Measurements from ENCODE around the gene IRX4.

DNA sequence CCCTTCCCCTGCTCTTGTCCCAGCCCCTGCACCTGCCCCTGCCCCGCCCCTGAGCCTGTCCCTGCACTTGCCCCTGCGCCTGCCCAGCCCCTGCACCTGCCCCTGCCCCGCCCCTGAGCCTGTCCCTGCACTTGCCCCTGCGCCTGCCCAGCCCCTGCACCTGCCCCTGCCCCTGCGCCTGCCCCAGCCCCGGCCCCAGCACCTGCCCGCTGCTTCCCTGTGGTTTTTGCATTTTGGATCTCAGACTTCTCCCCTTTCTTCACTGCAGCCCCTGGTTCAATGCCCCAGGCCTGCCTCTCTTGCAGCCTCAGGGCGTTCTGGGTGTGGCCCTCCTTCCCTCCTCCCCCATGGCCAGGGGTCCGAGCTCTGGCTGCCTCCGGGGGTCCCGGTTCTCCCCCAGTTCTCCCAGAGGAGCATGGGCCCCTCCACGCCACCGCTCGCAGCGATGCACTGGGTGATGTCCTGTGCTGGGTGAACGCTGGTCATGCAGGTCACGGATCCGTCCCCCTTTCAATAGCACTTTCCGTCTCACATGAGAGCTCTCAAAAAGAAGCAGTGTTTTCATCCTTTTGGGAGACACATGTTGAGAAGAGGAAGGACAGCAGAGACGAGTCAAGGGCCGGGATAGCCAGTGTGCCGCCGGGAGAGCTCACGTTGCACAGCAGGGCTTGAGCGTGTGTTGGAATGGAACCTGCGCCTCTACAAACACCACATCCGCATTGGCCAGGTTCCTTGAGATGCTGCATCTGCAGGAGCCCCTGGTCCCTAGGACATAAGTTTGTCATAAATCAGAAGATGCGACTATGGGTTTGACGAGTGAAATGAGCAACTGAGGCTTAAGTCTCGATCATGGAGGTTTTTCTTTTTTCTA is 44.0 kb upstream of the IRX4 start:
- TF ChIP-seq EZH2 (IDR thresholded peaks at IDR 0.05) (no peak), FOXP2 (optimal IDR thresholded peaks at IDR 0.05; ENCODE audit: control extremely low read depth, extremely low read length, insufficient read depth) (no peak), POLR2AphosphoS5 (IDR thresholded peaks at IDR 0.05; ENCODE audit: borderline replicate concordance, low read depth, low read length) (no peak)
